CD14-positive monocyte (primary cell): ENCODE data around the gene NPHS2. TPM values are rescaled to one million over a fixed set of nuclear protein-coding genes. Genes with fewer than 3 reads are reported as not detected.

Experiments used
- DNase-seq, 3 donors: peaks; one replicate each; pipeline ENCODE4 v3.0.0-alpha.2; 2011 to 2022
- H2AFZ ChIP-seq: 2 replicates; pipeline ENCODE4 v1.6.0; 2012; ENCODE audit warnings: mild to moderate bottlenecking, low read depth, low read length, inconsistent platforms; ENCODE audit not compliant: insufficient read depth, poor library complexity, severe bottlenecking
- H3K27ac ChIP-seq, 2 donors: 1 replicate in 1 of 2; 2 replicates in 1 of 2; pipeline ENCODE4 v1.5.1; 2012 to 2013; ENCODE audit warnings: low read length in 2 of 2, control low read depth in 1 of 2, inconsistent platforms in 1 of 2, low read depth in 1 of 2, mild to moderate bottlenecking in 1 of 2
- H3K27me3 ChIP-seq, 2 donors: one replicate each; pipeline versions ENCODE4 v1.6.0 to v1.6.1; 2011 to 2013; ENCODE audit warnings: low read length in 2 of 2; ENCODE audit not compliant: control insufficient read depth in 2 of 2, insufficient read depth in 2 of 2
- H3K36me3 ChIP-seq, 2 donors: replicated peaks in 1 of 2; 1 replicate in 1 of 2; 2 replicates in 1 of 2; pipeline versions ENCODE4 v1.5.1 to v1.6.1; 2012 to 2013; ENCODE audit warnings: low read length in 2 of 2, control low read depth in 1 of 2, inconsistent platforms in 1 of 2, mild to moderate bottlenecking in 1 of 2; ENCODE audit not compliant: insufficient read depth in 2 of 2, control insufficient read depth in 1 of 2
- H3K4me1 ChIP-seq, 2 donors: 1 replicate in 1 of 2; 2 replicates in 1 of 2; pipeline versions ENCODE4 v1.5.1 to v1.6.1; 2012 to 2013; ENCODE audit warnings: low read length in 2 of 2, control low read depth in 1 of 2, inconsistent platforms in 1 of 2, mild to moderate bottlenecking in 1 of 2, moderate library complexity in 1 of 2; ENCODE audit not compliant: insufficient read depth in 2 of 2, control insufficient read depth in 1 of 2
- H3K4me2 ChIP-seq: replicated peaks from 2 replicates; pipeline ENCODE3; 2012; ENCODE audit warnings: low read length, moderate library complexity, mild to moderate bottlenecking; ENCODE audit not compliant: poor library complexity, severe bottlenecking; ENCODE audit errors: extremely low read depth
- H3K4me3 ChIP-seq, 3 experiments: fragments of 200-600 bp in 1 of 3; sonication (generic) in 1 of 3; replicated peaks in 1 of 3; 1 replicate in 2 of 3; 2 replicates in 1 of 3; pipeline ENCODE4 v1.5.1; 2011 to 2013; ENCODE audit warnings: low read length in 3 of 3, mild to moderate bottlenecking in 3 of 3, control low read depth in 2 of 3, low read depth in 2 of 3, inconsistent platforms in 1 of 3, moderate library complexity in 1 of 3
- H3K79me2 ChIP-seq: 2 replicates; pipeline ENCODE4 v1.6.0; 2012; ENCODE audit warnings: mild to moderate bottlenecking, control low read depth, inconsistent platforms, low read length, moderate library complexity; ENCODE audit not compliant: insufficient read depth
- H3K9ac ChIP-seq: 2 replicates; pipeline ENCODE4 v1.6.0; 2017; ENCODE audit warnings: low read length, mild to moderate bottlenecking; ENCODE audit not compliant: insufficient read depth, poor library complexity, severe bottlenecking
- H3K9me3 ChIP-seq, 2 donors: replicated peaks in 1 of 2; 1 replicate in 1 of 2; 2 replicates in 1 of 2; pipeline versions ENCODE4 v1.5.1 to v1.6.1; 2012 to 2013; ENCODE audit warnings: low read length in 2 of 2, control low read depth in 1 of 2; ENCODE audit not compliant: control insufficient read depth in 1 of 2, insufficient read depth in 1 of 2
- H4K20me1 ChIP-seq: 2 replicates; pipeline ENCODE4 v1.6.0; 2012; ENCODE audit warnings: mild to moderate bottlenecking, low read length, control low read depth, moderate library complexity; ENCODE audit not compliant: insufficient read depth
- H3K27ac Mint-ChIP-seq, 7 donors: one replicate each; pipeline ENCODE4 v1.8.0; 2020; ENCODE audit warnings: mild to moderate bottlenecking in 7 of 7, mixed read lengths in 7 of 7, moderate library complexity in 6 of 7, inconsistent platforms in 2 of 7
- H3K27me3 Mint-ChIP-seq, 3 donors: one replicate each; pipeline ENCODE4 v1.8.0; 2021 to 2022; ENCODE audit warnings: low read depth in 3 of 3, mild to moderate bottlenecking in 3 of 3, mixed read lengths in 3 of 3, moderate library complexity in 3 of 3, inconsistent platforms in 1 of 3
- H3K36me3 Mint-ChIP-seq, 2 donors: one replicate each; pipeline ENCODE4 v1.8.0; 2020; ENCODE audit warnings: mixed read lengths in 2 of 2, inconsistent platforms in 1 of 2, mild to moderate bottlenecking in 1 of 2
- H3K4me1 Mint-ChIP-seq: one replicate; pipeline ENCODE4 v1.8.0; 2020; ENCODE audit warnings: mild to moderate bottlenecking, mixed read lengths
- H3K4me3 Mint-ChIP-seq, 2 donors: one replicate each; pipeline ENCODE4 v1.8.0; 2020; ENCODE audit warnings: mild to moderate bottlenecking in 2 of 2, mixed read lengths in 2 of 2, moderate library complexity in 1 of 2
- H3K9me3 Mint-ChIP-seq, 7 donors: one replicate each; pipeline ENCODE4 v1.8.0; 2020 to 2022; ENCODE audit warnings: mixed read lengths in 7 of 7, mild to moderate bottlenecking in 6 of 7, moderate library complexity in 6 of 7, inconsistent platforms in 2 of 7
- WGBS: methylation state at CpG from one replicate; pipeline ENCODE4 v1.1.5; 2013; ENCODE audit warnings: missing lambda C conversion rate; ENCODE audit not compliant: insufficient coverage; 5-methylcytosine and 5-hydroxymethylcytosine counted together
- intact Hi-C, 2 donors: fragments of 100-400 bp; cut with micrococcal nuclease; formaldehyde crosslinking; loops; one replicate each; pipeline versions ENCODE4 v1.15.0 to v1.15.1; 2023
- polyA plus RNA-seq, 3 donors: library from polyadenylated mRNA; depleted of rRNA in 1 of 3; unstranded in 2 of 3; stranded (reverse) in 1 of 3; fragments of 300-500 nt in 2 of 3; fragments of >200 nt in 1 of 3; fragmentation: Illumina TruSeq in 2 of 3; gene quantifications; 1 replicate in 2 of 3; 2 replicates in 1 of 3; pipeline ENCODE4 v1.2.3, GENCODE V29; 2012 to 2021
- small RNA-seq: library from RNA; depleted of rRNA; stranded (forward); fragments of <200 nt; gene quantifications from one replicate; pipeline ENCODE3, GENCODE V24; 2012; ENCODE audit warnings: low read depth; ENCODE audit not compliant: insufficient read length
- TF ChIP-seq, protein P1 (sequence below): fragments of 200-600 bp; IDR thresholded peaks from one replicate; pipeline ENCODE4 v1.8.0; 2022; ENCODE audit warnings: antibody characterized with exemption, mild to moderate bottlenecking

NPHS2 gene
- polyA plus RNA-seq, 3 donors, result not detected

GRCh38 chr1:179509384-179509783, 66.4 kb downstream of the NPHS2 start:
- no peak overlapping the region for H3K27ac ChIP-seq
- 47% methylated on average over 1 of the region's 4 CpGs for WGBS
- H3K9ac ChIP-seq, result no peak overlapping the region

DNA sequence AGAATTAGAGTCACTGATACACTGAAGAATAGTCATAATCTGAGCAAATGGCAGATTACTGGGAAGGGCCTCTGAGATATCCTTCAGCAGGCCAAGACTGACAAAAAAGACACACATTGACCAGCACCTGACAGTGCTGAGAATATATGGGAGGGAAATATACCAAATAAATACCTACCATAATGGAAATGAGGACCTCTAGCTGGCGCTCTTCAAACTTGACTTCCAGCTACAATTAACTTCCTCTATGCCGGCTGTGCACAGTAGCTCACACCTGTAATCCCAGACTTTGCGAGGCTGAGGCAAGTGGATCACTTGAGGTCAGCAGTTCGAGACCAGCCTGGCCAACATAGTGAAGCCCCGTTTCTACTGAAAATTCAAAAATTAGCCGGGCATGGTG, 69.5 kb downstream of the NPHS2 start:
- DNase-seq, result no peak
- H3K4me1 ChIP-seq, result no peaks in the 10 kb centered on the region
- TF ChIP-seq, protein P1, sequence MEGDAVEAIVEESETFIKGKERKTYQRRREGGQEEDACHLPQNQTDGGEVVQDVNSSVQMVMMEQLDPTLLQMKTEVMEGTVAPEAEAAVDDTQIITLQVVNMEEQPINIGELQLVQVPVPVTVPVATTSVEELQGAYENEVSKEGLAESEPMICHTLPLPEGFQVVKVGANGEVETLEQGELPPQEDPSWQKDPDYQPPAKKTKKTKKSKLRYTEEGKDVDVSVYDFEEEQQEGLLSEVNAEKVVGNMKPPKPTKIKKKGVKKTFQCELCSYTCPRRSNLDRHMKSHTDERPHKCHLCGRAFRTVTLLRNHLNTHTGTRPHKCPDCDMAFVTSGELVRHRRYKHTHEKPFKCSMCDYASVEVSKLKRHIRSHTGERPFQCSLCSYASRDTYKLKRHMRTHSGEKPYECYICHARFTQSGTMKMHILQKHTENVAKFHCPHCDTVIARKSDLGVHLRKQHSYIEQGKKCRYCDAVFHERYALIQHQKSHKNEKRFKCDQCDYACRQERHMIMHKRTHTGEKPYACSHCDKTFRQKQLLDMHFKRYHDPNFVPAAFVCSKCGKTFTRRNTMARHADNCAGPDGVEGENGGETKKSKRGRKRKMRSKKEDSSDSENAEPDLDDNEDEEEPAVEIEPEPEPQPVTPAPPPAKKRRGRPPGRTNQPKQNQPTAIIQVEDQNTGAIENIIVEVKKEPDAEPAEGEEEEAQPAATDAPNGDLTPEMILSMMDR, result no peak
- no peak overlapping the region for H3K4me2 ChIP-seq
- Mint-ChIP-seq H3K9me3 (peaks cover 0 to 5% (median 2%) of the 10 kb centered on the region in 7 donors), H3K4me3 (no peak overlapping the region), H3K36me3 (no peaks in the 10 kb centered on the region), H3K27me3 (peaks cover 3% of the 10 kb centered on the region in 3 donors), H3K4me1 (no peaks in the 10 kb centered on the region), H3K27ac (no peak overlapping the region)
- H3K9me3 ChIP-seq, result no peaks in the 10 kb centered on the region
- H2AFZ ChIP-seq, result no peak overlapping the region
- no peaks in the 10 kb centered on the region for H3K36me3 ChIP-seq
- 91% methylated on average over 5 of the region's 6 CpGs for WGBS
- H4K20me1 ChIP-seq, result no peaks in the 10 kb centered on the region
- H3K9ac ChIP-seq, result no peak overlapping the region
- intact Hi-C loops, result no loop called here
- no peak overlapping the region for H3K27ac ChIP-seq
- H3K27me3 ChIP-seq, result no peaks in the 10 kb centered on the region
- H3K79me2 ChIP-seq, result no peaks in the 10 kb centered on the region
- H3K4me3 ChIP-seq, result no peak overlapping the region

More at GRCh38 chr1:179509384-179509783, 66.4 kb downstream of the NPHS2 start:
- no peak overlapping the region for H3K4me3 Mint-ChIP-seq
- no peaks in the 10 kb centered on the region for H3K4me1 Mint-ChIP-seq
- Histone ChIP-seq H3K36me3 (no peaks in the 10 kb centered on the region), H3K4me3 (no peak overlapping the region), H3K9me3 (no peaks in the 10 kb centered on the region), H4K20me1 (no peaks in the 10 kb centered on the region), H2AFZ (no peak overlapping the region), H3K4me2 (no peak overlapping the region), H3K79me2 (no peaks in the 10 kb centered on the region), H3K27me3 (no peaks in the 10 kb centered on the region), H3K4me1 (no peaks in the 10 kb centered on the region)
- intact Hi-C loops, result no loop called here
- no peak overlapping the region for H3K27ac Mint-ChIP-seq
- no peaks in the 10 kb centered on the region for H3K36me3 Mint-ChIP-seq
- H3K9me3 Mint-ChIP-seq, result peaks cover 2 to 7% (median 3%) of the 10 kb centered on the region in 7 donors
- DNase-seq, result no peak
- TF ChIP-seq, protein P1, result no peak
- peaks cover 0 to 3% (median 0%) of the 10 kb centered on the region in 3 donors for H3K27me3 Mint-ChIP-seq

Small RNA genes within 50 kb of the gene (small RNA-seq; reads per million reads assigned to genes)
- gene RNU5F-2P, result not detected

Other genes with a start within 250 kb of the NPHS2 start
- gene AXDND1, start 210.0 kb downstream of the NPHS2 start, polyA plus RNA-seq, result under 1 TPM in 1 of 3 donors, not detected in 2; 0.09 TPM
- gene TDRD5, start 15.9 kb upstream of the NPHS2 start, polyA plus RNA-seq, result not detected
- gene FAM163A, start 167.3 kb upstream of the NPHS2 start, polyA plus RNA-seq, result not detected